ENCODE results near the gene DNMT3B.

The DNMT3B gene

DNA sequence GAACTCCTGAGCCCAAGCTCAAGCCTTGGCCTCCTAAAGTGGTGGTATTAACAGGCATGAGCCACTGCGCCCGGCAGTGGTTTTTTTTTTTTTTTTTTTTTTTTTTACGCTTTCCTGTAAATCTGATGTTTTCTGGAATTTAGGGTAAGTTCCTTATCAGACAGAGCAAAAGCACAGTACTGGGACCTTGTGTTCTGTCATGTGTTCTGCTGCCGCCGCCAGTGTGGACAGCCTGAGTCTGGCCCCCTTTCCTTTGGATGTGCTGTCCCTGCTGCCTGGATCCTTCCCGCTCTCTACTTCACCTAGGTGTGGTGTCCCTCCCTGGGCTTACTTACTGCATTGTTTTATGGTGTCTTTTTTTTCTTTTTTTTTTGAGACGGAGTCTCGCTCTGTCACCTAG lies 11.7 kb downstream of the DNMT3B start:
- Histone ChIP-seq H3K4me3 (replicated peaks; ENCODE audit: insufficient read depth, low read length) (no peak overlapping the region), H3K27me3 (ENCODE audit: insufficient read depth, poor library complexity, severe bottlenecking) (no peaks in the 10 kb centered on the region), H3K27ac (replicated peaks) (no peak overlapping the region)
- no peak for TF ChIP-seq SPI1 (IDR thresholded peaks at IDR 0.05; ENCODE audit: borderline replicate concordance, low read depth)
- TF ChIP-seq GABPA (IDR thresholded peaks at IDR 0.05; ENCODE audit: low read depth), result no peak
- TF ChIP-seq, protein P1, sequence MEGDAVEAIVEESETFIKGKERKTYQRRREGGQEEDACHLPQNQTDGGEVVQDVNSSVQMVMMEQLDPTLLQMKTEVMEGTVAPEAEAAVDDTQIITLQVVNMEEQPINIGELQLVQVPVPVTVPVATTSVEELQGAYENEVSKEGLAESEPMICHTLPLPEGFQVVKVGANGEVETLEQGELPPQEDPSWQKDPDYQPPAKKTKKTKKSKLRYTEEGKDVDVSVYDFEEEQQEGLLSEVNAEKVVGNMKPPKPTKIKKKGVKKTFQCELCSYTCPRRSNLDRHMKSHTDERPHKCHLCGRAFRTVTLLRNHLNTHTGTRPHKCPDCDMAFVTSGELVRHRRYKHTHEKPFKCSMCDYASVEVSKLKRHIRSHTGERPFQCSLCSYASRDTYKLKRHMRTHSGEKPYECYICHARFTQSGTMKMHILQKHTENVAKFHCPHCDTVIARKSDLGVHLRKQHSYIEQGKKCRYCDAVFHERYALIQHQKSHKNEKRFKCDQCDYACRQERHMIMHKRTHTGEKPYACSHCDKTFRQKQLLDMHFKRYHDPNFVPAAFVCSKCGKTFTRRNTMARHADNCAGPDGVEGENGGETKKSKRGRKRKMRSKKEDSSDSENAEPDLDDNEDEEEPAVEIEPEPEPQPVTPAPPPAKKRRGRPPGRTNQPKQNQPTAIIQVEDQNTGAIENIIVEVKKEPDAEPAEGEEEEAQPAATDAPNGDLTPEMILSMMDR (IDR thresholded peaks at IDR 0.05; ENCODE audit: insufficient read depth, low read length), result no peak
- no peak for DNase-seq (ENCODE audit: low read depth in 1 of 2, low spot score in 1 of 2)

DNA sequence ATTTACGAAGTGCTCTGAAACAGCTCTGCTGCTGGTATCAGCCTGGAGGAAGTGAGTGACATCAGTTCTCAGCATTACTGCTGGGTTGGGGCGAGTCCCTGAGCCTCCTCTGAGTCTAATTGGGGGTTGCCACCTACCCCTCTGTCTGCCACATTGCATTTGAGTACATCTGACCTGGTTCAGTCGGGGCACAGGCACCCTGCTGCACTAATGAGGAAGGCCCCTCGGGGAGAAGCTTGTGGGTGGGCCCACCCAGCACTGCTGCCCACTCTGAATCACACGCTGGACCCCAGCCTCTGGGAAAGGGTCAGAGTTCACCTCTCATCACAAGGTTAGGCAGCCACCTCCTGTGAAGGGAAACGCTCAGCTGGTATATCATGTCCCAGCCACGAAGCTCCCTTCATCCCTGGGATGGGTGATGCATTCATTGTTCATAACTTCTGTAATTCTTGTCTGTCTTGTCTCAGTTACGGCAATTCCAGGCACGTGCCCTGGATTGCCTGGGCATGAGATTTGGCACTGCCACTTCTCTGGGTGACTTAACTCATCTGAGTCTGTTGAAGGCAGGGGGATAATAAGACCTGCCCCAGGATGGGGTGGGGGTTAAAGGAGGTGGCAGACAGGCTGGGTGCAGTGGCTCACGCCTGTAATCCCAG lies 13.3 kb downstream of the DNMT3B start:
- Histone ChIP-seq H3K27ac (replicated peaks) (no peak overlapping the region), H3K4me3 (replicated peaks; ENCODE audit: insufficient read depth, low read length) (no peak overlapping the region), H3K27me3 (ENCODE audit: insufficient read depth, poor library complexity, severe bottlenecking) (no peaks in the 10 kb centered on the region)
- TF ChIP-seq, protein P2, sequence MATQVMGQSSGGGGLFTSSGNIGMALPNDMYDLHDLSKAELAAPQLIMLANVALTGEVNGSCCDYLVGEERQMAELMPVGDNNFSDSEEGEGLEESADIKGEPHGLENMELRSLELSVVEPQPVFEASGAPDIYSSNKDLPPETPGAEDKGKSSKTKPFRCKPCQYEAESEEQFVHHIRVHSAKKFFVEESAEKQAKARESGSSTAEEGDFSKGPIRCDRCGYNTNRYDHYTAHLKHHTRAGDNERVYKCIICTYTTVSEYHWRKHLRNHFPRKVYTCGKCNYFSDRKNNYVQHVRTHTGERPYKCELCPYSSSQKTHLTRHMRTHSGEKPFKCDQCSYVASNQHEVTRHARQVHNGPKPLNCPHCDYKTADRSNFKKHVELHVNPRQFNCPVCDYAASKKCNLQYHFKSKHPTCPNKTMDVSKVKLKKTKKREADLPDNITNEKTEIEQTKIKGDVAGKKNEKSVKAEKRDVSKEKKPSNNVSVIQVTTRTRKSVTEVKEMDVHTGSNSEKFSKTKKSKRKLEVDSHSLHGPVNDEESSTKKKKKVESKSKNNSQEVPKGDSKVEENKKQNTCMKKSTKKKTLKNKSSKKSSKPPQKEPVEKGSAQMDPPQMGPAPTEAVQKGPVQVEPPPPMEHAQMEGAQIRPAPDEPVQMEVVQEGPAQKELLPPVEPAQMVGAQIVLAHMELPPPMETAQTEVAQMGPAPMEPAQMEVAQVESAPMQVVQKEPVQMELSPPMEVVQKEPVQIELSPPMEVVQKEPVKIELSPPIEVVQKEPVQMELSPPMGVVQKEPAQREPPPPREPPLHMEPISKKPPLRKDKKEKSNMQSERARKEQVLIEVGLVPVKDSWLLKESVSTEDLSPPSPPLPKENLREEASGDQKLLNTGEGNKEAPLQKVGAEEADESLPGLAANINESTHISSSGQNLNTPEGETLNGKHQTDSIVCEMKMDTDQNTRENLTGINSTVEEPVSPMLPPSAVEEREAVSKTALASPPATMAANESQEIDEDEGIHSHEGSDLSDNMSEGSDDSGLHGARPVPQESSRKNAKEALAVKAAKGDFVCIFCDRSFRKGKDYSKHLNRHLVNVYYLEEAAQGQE (IDR thresholded peaks at IDR 0.05; ENCODE audit: insufficient replicate concordance, low read depth), result no peak
- TF ChIP-seq, protein P1 (IDR thresholded peaks at IDR 0.05; ENCODE audit: insufficient read depth, low read length), result no peak
- no peak for TF ChIP-seq POLR2AphosphoS5 (IDR thresholded peaks at IDR 0.05; ENCODE audit: low read depth)
- no peak for TF ChIP-seq GABPA (IDR thresholded peaks at IDR 0.05; ENCODE audit: low read depth)
- TF ChIP-seq SPI1 (IDR thresholded peaks at IDR 0.05; ENCODE audit: borderline replicate concordance, low read depth), result no peak
- no peak for DNase-seq (ENCODE audit: low read depth in 1 of 2, low spot score in 1 of 2)

DNA sequence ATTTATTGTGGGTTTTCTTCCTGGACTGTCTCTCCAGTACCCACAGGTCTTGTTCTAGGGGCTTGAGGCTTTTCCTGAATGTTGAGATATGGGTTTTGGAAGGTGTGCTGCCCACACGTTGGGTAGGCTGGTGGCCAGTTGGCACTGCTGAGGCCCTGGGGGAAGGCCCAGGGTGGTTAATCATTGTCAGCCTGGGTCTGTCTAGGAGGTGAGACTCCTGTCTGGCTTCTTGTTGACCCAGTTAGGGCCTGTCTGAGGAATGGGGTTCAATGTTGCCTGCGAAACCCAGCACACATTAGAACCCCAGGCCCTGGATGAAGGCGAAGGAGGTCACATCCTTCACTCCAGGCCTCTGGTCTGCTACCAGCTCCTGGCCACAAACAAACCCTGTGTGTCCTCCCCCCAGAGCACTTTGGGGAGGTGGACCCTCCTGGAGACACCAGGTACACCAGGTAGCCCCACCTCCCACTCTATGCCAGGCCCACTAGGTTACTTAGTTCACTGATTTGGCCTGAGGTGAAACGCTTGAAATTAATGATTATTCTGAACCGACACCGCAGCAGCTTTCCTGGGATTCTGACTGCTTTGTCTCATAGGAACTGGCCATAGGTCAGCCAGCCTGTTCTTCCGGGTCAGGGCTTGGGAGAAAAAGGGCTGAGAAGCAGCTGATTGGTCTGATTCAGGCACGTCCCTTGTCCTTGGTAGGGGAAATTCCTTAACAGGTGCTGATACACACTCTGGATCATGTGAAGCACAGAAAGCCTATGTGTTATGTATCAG lies 15.2 kb downstream of the DNMT3B start:
- DNase-seq (ENCODE audit: low read depth in 1 of 2, low spot score in 1 of 2), result no peak
- H3K27ac ChIP-seq (replicated peaks), result no peak overlapping the region
- no peaks in the 10 kb centered on the region for H3K27me3 ChIP-seq (ENCODE audit: insufficient read depth, poor library complexity, severe bottlenecking)
- no peak overlapping the region for H3K4me3 ChIP-seq (replicated peaks; ENCODE audit: insufficient read depth, low read length)
- TF ChIP-seq, protein P2 (IDR thresholded peaks at IDR 0.05; ENCODE audit: insufficient replicate concordance, low read depth), result no peak
- TF ChIP-seq GABPA (IDR thresholded peaks at IDR 0.05; ENCODE audit: low read depth) (no peak), POLR2AphosphoS5 (IDR thresholded peaks at IDR 0.05; ENCODE audit: low read depth) (no peak), SPI1 (IDR thresholded peaks at IDR 0.05; ENCODE audit: borderline replicate concordance, low read depth) (no peak)
- TF ChIP-seq, protein P1 (IDR thresholded peaks at IDR 0.05; ENCODE audit: insufficient read depth, low read length), result no peak
